ENCODE measurements around the gene HID1. TPM values are rescaled to one million over a fixed set of nuclear protein-coding genes. Genes with fewer than 3 reads are reported as not detected.

The HID1 gene
- 0.28 TPM in 2 replicates for total RNA-seq

DNA sequence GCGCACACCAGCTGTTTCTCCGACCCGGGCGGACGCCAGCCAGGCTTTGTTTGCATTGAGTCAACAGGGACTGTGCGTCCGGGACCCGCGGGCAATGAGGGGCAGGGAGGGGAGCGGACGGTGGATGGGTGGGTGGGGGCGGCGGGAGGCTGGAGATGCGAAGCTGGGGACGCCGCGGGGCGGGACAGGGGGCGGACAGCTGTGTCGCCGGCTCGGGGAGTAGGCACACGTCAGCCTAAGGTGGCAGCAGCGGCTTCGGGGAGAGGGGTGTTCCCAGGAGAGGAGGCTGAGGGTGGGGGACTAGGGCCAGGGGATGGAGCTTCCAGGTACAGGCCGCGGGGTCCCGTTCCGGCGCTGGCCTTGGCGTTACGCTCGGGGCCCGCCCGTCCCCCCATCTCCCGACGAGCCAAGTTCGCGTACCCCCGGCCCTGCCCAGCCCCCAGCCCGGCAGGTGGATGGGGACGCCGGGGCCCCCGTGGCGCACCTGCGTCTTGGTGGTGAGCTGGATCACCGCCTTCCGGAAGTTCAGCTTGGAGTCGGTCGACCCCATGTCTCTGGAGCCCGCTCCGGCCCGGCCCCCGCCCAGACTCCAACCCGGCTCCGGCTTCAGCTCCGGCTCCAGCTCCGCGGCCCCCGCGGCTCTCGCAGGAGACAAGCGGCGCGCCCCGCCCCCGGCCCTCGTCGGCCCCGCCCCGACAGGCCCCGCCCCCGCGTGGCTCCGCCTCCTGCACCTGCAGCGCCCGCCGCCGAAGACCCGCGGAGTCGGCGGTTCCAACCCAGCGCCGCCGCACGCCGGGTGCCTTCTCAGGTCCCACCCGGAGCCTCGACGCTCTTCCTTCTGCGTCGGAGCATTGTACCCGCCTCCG, at the start of gene HID1:
HID1 (minus strand) TSS at position 653 of the 866 bp plus-strand sequence; CDS start at position 550, 103 bp downstream.

DNA sequence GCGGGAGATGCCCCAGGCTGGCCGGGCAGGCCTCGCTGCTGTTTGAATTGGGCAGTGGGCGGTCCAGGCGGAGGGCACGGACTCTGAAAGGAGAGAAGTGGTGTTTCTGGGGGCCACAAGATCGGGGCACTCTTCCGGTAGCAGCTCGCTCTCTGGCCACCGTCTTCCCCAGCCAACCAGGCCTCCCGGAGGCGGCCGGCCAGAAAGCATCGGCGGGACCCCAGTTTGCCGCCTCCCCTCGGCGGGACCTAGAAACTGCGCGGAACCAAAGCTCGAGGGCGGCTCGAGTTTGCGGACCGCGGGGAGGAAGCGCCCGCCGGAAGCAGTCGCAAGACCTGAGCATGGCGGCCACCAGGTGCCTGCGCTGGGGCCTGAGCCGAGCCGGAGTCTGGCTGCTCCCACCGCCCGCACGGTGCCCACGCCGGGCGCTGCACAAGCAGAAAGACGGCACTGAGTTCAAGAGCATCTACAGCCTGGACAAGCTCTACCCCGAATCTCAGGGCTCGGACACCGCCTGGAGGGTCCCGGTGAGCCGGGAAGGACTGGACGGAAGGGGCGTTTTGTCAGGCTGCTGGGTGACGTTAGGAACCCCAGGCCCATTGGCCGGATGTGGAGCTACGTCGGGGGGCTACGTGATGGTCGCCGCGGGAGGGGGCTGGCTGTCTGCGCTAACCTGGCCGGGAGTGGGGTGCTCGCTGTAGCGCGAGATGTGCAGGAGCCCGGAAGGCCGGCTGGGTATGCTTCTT, 40.0 kb upstream of the HID1 start, which contains the start of gene MRPL58:
MRPL58 (plus strand) TSS at position 325 of the 746 bp plus-strand sequence; CDS start at position 342, 17 bp downstream.

DNA sequence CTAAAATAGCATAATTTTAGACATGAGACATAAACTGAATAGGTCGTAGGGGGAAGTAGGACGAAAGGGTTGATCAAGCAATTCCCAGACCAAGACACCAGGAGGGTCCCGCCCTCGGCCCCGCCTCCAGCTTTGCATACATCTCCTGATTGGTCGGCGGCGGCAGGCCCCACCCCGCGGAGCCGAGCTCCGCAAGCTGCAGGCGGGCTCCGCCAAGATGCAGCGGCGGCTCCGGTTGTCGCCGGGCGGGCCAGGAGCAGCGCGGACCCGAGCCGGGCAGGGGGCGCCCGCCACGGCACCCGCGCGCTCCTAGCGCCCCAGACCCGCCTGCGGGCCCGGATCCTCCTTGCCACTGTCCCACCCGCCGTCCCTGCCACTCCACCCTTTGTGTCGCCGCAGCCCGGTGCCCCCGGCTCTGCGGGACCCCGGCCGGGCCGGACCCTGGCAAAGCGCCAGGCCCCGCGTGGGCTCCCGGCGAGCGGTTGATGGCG, 14.9 kb upstream of the HID1 start, which contains the start of gene CDR2L:
CDR2L (plus strand) TSS at position 215 of the 491 bp plus-strand sequence. CDS start 412 bp downstream, outside the sequence.

GRCh38 chr17:74935585-74936469, 36.7 kb downstream of the HID1 start, which contains the start of gene OTOP3:
Gene OTOP3, plus strand, starts transcription at chr17:74935898. Its CDS starts 24 bp downstream, at chr17:74935922.

GRCh38 chr17:74924250-74924948, 48.2 kb downstream of the HID1 start, which contains the start of gene OTOP2:
Gene OTOP2, plus strand, starts transcription at chr17:74924273. Its CDS starts 360 bp downstream, at chr17:74924633.

DNA sequence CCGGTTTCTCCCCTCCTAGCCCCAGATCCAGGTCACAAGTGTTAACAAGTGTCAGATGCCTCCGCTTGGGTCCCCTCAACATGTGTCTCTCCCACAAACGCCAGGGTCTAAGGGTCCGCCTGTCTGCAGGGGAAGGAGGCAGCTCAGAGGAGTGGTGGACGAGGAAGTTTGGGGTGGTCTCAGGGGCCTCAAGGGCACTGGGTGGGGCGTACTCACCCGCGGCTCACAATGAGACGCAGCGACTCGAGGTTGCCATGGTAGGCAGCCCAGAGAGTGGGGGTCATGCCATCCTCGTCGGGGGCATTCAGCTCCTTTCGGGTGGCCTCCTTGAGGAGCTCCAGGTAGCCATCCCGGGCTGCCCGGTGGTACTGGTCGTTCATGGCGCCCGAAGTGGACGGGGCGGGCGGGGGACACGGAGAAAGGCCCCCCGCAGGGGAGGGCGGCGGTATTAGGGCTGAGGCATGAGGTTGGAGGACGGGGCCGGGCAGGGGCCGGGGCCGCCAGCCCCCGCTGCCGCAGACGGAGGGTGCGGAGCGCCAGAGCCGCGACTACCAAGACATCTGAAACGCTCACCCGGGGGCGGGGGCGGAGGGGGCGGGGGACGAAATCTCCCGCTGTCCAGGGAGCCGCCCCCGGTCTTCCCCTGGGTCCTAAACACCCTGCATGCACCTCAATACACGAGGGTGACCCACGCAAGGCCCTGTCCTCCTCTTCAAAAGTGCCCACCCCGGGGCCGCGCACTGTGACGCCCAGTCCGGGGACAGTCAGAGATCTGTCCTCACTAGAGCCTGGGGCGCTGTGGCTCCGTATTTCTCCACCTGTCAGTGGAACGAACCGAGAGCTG, 49.6 kb downstream of the HID1 start, which contains the start of gene USH1G:
USH1G (minus strand) TSS at position 562 of the 844 bp plus-strand sequence; CDS start at position 380, 182 bp downstream.

Other genes with a start within 250 kb of the HID1 start
- gene RAB37, start 235.5 kb downstream of the HID1 start, total RNA-seq, result 0.09 and 0.43 TPM in 2 replicates
- 4.3 and 5.4 TPM in 2 replicates for gene NHERF1, start 224.1 kb downstream of the HID1 start, total RNA-seq
- gene NAT9, start 196.4 kb downstream of the HID1 start, total RNA-seq, result 34.6 and 44.1 TPM in 2 replicates
- under 0.01 and 0.28 TPM in 2 replicates for gene GRIN2C, start 112.9 kb downstream of the HID1 start, total RNA-seq
- 38.4 and 45.8 TPM in 2 replicates for gene FDXR, start 99.8 kb downstream of the HID1 start, total RNA-seq
- gene FADS6, start 79.1 kb downstream of the HID1 start, total RNA-seq, result not detected in 2 replicates
- gene USH1G, start 49.5 kb downstream of the HID1 start, total RNA-seq, result under 0.01 TPM in 1 of 2 replicates, not detected in the other
- gene OTOP2, start 48.5 kb downstream of the HID1 start, total RNA-seq, result not detected in 2 replicates
- not detected in 2 replicates for gene OTOP3, start 36.9 kb downstream of the HID1 start, total RNA-seq
- 7.4 and 10.9 TPM in 2 replicates for gene CDR2L, start 14.9 kb upstream of the HID1 start, total RNA-seq
- 31.2 and 32.7 TPM in 2 replicates for gene MRPL58, start 39.9 kb upstream of the HID1 start, total RNA-seq
- 365 and 394 TPM in 2 replicates for gene ATP5PD, start 74.2 kb upstream of the HID1 start, total RNA-seq
- gene KCTD2, start 74.5 kb upstream of the HID1 start, total RNA-seq, result 9.8 and 16.1 TPM in 2 replicates
- 6.1 and 11.0 TPM in 2 replicates for gene SLC16A5, start 115.2 kb upstream of the HID1 start, total RNA-seq
- gene ARMC7, start 137.2 kb upstream of the HID1 start, total RNA-seq, result 2.1 and 2.2 TPM in 2 replicates
- 19.6 and 51.6 TPM in 2 replicates for gene NT5C, start 159.0 kb upstream of the HID1 start, total RNA-seq
- gene JPT1, start 181.8 kb upstream of the HID1 start, total RNA-seq, result 40.0 and 49.9 TPM in 2 replicates
- gene SUMO2, start 210.2 kb upstream of the HID1 start, total RNA-seq, result 102 and 140 TPM in 2 replicates
- 18.9 and 23.6 TPM in 2 replicates for gene NUP85, start 232.9 kb upstream of the HID1 start, total RNA-seq